Measurements from ENCODE around the gene LRP2BP. TPM values are rescaled to one million over a fixed set of nuclear protein-coding genes. Genes with fewer than 3 reads are reported as not detected.

LRP2BP gene
- polyA plus RNA-seq, 1 donor (not counting 4 experiments of a cell fraction or from before 2014, with no cell fraction given) = 0.22 TPM

DNA sequence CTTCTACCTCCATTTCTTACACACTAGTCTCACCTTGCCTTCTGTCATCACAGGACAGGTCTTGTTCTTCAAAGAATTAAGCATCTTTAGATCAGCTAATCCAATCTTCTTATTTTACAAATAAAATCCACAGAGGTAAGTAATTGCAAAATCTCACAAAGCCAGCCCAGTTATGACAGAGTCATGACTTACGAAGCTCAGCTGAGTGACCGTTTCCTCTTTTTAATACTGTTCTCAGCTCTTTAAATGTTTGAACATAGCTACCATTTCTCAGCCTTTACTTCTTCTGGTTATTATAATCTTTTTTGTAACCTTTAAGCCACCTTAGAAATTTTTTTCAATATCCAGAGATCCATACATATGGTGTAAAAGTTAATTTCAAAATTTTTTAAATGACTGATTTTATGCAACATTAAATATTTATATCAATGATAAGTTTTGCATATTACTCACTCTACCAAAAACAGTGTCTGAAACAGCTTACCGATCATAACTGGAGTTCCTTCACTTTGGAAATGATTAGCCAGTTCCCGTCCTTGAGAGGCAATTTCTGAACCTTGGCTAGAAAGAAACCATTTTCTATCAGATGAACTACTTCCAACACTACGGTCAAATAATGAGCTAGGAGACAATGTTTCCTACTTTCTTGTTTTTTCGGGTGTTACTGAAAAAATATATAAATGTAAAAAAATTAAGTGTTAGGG is 9.7 kb upstream of the LRP2BP start:
- peaks cover 4 to 5% of the 10 kb centered on the region in 2 experiments for H3K36me3 ChIP-seq (ENCODE audit: control insufficient read depth in 2 of 2, extremely low read depth in 1 of 2, insufficient read depth in 2 of 2, low read length in 2 of 2)
- H3K27ac ChIP-seq (ENCODE audit: control insufficient read depth, insufficient read depth, low read length) = no peak overlapping the region
- H3K9ac ChIP-seq (ENCODE audit: control insufficient read depth, extremely low read depth, insufficient read depth, low read length) = no peak overlapping the region
- no peaks in the 10 kb centered on the region for H3K9me3 ChIP-seq (ENCODE audit: control insufficient read depth, low read depth, low read length)
- no peaks in the 10 kb centered on the region for H4K20me1 ChIP-seq (ENCODE audit: control insufficient read depth, extremely low read depth, insufficient read depth, low read length)
- dilution Hi-C loops (cut with MboI; ENCODE audit: extremely low pct_ligation_motif_present, low sequenced_read_pairs) = no loop called here
- FAIRE-seq (no peak), DNase-seq (ENCODE audit: low read depth, low spot score) (no peak)
- no peaks in the 10 kb centered on the region for H3K79me2 ChIP-seq (ENCODE audit: control insufficient read depth, insufficient read depth, low read length)
- H3K4me2 ChIP-seq (ENCODE audit: control insufficient read depth, extremely low read depth, insufficient read depth, low read depth, low read length) = no peak overlapping the region
- H3K27me3 ChIP-seq (ENCODE audit: control insufficient read depth, extremely low read depth, insufficient read depth, low read length) = no peaks in the 10 kb centered on the region
- no peaks in the 10 kb centered on the region for H3K9me1 ChIP-seq (ENCODE audit: control insufficient read depth, extremely low read depth, insufficient read depth, low read length)
- no peak overlapping the region for H3K4me3 ChIP-seq (ENCODE audit: control insufficient read depth in 2 of 3, extremely low read depth in 1 of 3, insufficient read depth in 2 of 3, low read depth in 1 of 3, low read length in 3 of 3)
- TF ChIP-seq, protein P1, sequence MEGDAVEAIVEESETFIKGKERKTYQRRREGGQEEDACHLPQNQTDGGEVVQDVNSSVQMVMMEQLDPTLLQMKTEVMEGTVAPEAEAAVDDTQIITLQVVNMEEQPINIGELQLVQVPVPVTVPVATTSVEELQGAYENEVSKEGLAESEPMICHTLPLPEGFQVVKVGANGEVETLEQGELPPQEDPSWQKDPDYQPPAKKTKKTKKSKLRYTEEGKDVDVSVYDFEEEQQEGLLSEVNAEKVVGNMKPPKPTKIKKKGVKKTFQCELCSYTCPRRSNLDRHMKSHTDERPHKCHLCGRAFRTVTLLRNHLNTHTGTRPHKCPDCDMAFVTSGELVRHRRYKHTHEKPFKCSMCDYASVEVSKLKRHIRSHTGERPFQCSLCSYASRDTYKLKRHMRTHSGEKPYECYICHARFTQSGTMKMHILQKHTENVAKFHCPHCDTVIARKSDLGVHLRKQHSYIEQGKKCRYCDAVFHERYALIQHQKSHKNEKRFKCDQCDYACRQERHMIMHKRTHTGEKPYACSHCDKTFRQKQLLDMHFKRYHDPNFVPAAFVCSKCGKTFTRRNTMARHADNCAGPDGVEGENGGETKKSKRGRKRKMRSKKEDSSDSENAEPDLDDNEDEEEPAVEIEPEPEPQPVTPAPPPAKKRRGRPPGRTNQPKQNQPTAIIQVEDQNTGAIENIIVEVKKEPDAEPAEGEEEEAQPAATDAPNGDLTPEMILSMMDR (optimal IDR thresholded peaks at IDR 0.05 in 1 of 3, IDR thresholded peaks at IDR 0.05 in 1 of 3, conservative IDR thresholded peaks at IDR 0.05 in 1 of 3; ENCODE audit: extremely low read depth in 1 of 3, insufficient read depth in 2 of 3, low read length in 3 of 3) = no peak
- TF ChIP-seq EZH2 (IDR thresholded peaks at IDR 0.05; ENCODE audit: low read length) = no peak
- H2AFZ ChIP-seq (ENCODE audit: control insufficient read depth, low read length) = no peak overlapping the region
- H3K4me1 ChIP-seq (ENCODE audit: control insufficient read depth, extremely low read depth, insufficient read depth, low read length) = no peaks in the 10 kb centered on the region

DNA sequence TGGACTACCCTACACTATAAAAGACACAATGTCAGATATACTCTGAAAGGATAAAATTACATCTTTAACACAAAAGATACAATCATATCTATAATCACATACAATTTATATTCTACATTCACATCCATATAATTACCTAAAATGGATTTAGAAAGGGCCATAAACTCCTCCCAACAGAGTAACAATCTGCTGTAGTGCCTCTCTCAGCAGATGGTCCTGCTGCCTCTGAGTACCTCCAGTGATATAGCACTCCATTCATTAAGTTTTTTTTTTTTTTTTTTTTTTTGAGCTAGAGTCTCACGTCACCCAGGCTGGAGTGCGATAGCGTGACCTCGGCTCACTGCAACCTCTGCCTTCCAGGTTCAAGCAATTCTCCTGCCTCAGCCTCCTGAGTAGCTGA is 8.3 kb upstream of the LRP2BP start:
- Histone ChIP-seq H3K36me3 (ENCODE audit: control insufficient read depth in 2 of 2, extremely low read depth in 1 of 2, insufficient read depth in 2 of 2, low read length in 2 of 2) (peaks cover 4 to 5% of the 10 kb centered on the region in 2 experiments), H3K4me3 (ENCODE audit: control insufficient read depth in 2 of 3, extremely low read depth in 1 of 3, insufficient read depth in 2 of 3, low read depth in 1 of 3, low read length in 3 of 3) (no peak overlapping the region), H3K9me3 (ENCODE audit: control insufficient read depth, low read depth, low read length) (no peaks in the 10 kb centered on the region), H4K20me1 (ENCODE audit: control insufficient read depth, extremely low read depth, insufficient read depth, low read length) (no peaks in the 10 kb centered on the region), H2AFZ (ENCODE audit: control insufficient read depth, low read length) (no peak overlapping the region), H3K27ac (ENCODE audit: control insufficient read depth, insufficient read depth, low read length) (no peak overlapping the region), H3K9me1 (ENCODE audit: control insufficient read depth, extremely low read depth, insufficient read depth, low read length) (no peaks in the 10 kb centered on the region), H3K4me1 (ENCODE audit: control insufficient read depth, extremely low read depth, insufficient read depth, low read length) (no peaks in the 10 kb centered on the region), H3K4me2 (ENCODE audit: control insufficient read depth, extremely low read depth, insufficient read depth, low read depth, low read length) (no peak overlapping the region), H3K27me3 (ENCODE audit: control insufficient read depth, extremely low read depth, insufficient read depth, low read length) (no peaks in the 10 kb centered on the region), H3K9ac (ENCODE audit: control insufficient read depth, extremely low read depth, insufficient read depth, low read length) (no peak overlapping the region), H3K79me2 (ENCODE audit: control insufficient read depth, insufficient read depth, low read length) (no peaks in the 10 kb centered on the region)
- dilution Hi-C loops (cut with MboI; ENCODE audit: extremely low pct_ligation_motif_present, low sequenced_read_pairs) = no loop called here
- DNase-seq (ENCODE audit: low read depth, low spot score) (no peak), FAIRE-seq (no peak)
- TF ChIP-seq EZH2 (IDR thresholded peaks at IDR 0.05; ENCODE audit: low read length) = no peak
- TF ChIP-seq, protein P1 (optimal IDR thresholded peaks at IDR 0.05 in 1 of 3, IDR thresholded peaks at IDR 0.05 in 1 of 3, conservative IDR thresholded peaks at IDR 0.05 in 1 of 3; ENCODE audit: extremely low read depth in 1 of 3, insufficient read depth in 2 of 3, low read length in 3 of 3) = no peak

Data from keratinocyte (primary cell).